GM19468 (cell line): ENCODE results near the gene RAB30.

ENCODE experiments used
- ATAC-seq: cut with Tn5 transposase; IDR thresholded peaks from one replicate; pipeline ENCODE4 v1.9.1; 2021; ENCODE audit warnings: mild to moderate bottlenecking, moderate library complexity, moderate number of reproducible peaks; ENCODE audit not compliant: unreplicated experiment; ENCODE audit errors: extremely low read depth

RAB30 gene, protein sequence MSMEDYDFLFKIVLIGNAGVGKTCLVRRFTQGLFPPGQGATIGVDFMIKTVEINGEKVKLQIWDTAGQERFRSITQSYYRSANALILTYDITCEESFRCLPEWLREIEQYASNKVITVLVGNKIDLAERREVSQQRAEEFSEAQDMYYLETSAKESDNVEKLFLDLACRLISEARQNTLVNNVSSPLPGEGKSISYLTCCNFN

DNA sequence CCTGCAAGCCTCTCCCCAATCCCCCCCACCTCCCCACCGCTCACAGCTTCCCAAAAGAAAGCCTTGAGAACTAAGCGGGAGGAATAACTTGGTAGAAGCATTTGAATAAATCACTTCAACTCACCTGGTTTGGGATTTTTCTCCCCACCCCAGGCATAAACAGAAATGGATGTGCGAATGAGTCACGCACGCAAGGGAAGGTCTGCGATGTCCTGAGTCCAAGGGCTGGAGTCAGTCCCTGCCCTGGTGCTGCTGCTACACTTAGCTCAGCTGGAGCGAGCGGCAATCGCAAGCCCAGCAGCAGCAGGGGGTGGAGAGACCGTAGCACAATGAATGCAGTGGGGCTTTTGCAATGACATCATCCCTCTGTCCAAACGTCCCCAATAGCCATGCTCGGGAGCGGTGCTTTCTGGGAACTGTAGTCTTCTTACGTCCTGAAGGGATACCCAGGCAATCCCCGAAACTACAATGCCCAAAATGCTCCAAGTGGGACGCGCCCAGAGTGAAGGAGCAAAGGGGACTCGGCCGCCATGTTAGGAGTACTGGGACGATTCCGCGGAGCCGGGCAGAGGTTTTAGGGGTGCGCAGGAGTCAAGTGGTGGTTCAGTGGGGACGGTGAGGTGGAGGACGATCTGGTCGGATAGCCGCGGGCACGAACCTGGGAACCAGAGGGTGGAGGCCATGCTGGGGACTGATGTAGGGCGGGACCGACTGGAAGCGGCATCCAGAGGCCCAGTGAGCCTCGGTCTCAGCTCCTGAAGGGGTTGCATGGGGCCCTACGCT is at the start of gene RAB30:
TSS of gene RAB30 (minus strand) at position 331 of the 783 bp plus-strand sequence. CDS start 74,581 bp downstream, outside the sequence.
- peak; percentile 97 for ATAC-seq

DNA sequence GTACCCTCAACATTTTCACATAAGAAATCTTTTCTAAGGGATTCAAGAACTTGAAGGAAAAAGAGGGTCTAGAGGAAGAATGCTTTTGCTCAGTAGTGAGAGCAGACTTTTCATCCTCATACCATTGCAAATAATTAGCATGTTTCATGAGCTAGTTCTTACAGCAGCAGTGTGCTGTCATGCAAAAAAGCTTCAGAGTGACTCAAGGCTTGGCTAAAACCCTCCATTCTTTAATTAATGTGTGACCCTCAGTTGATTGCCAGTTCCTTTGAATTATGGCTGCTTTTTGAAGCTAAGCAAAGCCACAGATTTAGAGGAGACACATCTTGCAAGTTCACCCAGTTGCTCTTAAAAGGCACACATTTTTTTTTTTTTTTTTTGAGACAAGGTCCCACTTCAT is 48.6 kb upstream of the RAB30 start:
- ATAC-seq, result no peak

DNA sequence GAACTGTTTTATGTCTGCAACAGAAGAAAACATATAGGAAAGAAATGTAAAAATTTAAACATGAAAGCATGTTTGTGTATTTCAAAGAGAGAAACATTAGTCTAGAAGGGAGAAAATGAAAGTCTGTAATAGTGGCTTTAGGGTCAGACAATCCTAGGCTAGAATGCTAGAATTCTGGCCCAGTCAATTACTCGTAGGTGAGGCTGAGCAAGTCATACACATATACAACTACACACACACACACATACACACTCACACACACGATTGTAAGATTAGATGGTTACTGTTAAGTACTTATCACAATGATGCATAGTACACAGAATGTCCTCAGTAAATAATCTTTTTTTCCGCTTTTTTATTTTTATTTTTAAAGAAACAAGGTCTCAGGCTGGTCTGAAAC is 47.5 kb upstream of the RAB30 start:
- ATAC-seq, result no peak

DNA sequence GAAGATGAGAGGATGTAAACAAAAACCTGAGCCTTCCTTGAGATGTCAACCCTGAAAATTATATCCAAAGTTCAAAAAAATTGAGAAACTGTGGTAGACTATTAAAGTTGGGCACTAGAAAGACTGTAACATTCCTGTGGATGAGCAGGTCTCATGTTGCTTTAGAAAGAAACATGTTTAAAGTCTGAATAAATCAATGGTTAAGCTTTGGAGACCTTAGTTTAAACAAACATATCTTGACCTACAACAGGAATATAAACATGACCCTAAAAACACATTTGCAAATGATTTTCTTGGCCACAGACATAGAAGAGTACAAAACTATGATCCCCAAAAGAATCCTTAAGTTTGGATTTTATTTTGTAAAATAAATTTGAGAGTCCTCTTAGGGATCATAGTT is 47.1 kb upstream of the RAB30 start:
- no peak for ATAC-seq

DNA sequence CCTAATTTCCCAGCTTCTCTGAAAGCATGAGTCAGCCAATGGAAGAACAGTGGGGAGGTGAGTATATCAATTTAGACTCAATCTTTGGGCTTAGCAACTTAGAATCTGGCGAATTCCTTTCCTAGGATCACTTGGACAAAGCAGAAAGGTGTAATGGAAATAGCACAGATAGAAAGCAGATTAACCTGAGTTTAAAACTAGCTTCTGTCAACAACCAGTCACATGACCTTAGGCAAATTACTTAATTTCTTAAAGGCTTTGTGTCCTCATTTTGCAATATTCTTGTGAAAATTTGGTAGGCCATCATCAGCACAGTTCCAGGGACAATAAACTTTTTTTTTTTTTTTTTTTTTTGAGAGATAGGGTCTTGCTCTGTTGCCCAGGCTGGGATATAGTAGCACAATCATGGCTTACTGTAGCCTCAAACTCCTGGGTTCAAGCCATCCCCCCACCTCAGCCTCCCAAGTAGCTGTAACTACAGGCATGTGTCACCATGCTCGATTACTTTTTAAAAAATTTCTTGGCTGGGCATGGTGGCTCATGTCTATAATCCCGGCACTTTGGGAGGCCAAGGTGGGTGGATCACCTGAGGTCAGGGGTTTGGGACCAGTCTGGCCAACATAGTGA is 44.4 kb upstream of the RAB30 start:
- ATAC-seq, result no peak

DNA sequence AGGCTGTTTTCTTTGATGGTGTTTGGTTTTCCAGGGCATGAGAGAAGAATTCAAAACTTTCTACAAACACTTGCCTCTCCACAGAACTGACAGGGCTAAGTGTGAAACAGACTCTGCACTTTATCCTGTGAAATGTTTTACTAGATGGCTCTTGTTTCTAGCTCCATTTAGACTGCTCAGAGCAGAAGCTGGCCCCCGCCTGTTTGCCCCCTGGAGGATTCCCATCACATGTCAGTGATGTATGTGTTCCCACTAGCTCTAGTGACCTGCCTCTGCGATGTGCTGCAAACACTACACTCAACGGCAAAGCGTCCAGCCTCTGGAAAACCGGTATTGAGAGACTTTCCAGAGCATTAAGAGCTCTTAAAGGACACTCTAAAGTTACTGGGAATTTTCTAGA is 43.9 kb upstream of the RAB30 start:
- ATAC-seq, result no peak

DNA sequence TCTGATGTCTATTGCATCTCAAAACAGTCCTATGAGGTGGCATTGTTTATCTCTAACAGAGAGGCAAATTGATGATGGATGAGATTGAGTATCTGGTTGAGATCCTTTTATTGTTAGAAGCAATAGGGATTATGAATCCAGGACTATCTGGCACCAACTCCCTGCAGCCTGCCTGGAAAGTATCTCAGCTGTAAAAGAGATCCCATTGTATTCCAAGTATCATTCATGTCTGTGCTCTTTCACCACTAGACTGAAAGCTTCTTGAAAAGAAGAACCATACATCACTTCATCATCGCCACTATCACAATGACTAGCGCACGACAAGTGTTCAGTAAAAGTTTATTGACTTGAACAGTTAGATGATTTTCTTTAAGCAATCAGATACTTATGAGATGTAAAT is 43.3 kb upstream of the RAB30 start:
- no peak for ATAC-seq

DNA sequence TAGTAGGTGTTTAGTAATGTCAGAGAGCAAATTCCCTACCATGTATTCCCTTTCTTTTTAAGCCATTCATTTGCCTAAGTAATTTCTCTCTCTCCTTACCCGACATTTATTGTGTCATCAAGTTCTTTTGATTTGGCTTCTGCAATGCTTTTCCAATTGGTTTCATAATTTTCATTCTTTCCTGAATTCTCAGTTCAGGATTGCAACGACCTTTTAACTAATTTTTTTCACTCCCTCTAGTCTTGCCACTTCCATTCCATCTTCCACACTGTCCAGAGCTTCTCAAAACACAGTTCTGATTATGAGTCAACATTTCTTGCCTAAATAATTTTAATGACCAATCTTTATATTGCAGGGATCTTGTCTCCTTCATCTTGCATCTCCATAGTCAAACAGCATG is 41.2 kb upstream of the RAB30 start:
- no peak for ATAC-seq

DNA sequence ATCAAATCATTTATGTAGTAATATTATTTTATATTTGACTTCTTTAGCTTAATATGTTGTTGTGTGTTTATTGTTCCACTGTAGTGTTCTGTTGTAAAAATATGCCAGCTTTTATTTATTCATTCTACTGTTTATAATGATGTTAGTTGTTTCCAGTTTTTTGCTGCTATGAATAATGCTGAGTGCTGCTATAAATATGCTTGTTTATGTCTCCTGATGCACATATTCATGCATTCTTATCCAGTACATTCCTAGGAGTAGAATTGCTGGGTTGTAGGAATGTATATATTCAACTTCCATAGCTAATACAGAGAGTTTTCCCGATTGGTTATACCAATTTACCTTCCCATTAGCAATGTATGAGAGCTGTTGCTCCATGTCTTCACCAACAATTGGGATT is 33.5 kb upstream of the RAB30 start:
- no peak for ATAC-seq

DNA sequence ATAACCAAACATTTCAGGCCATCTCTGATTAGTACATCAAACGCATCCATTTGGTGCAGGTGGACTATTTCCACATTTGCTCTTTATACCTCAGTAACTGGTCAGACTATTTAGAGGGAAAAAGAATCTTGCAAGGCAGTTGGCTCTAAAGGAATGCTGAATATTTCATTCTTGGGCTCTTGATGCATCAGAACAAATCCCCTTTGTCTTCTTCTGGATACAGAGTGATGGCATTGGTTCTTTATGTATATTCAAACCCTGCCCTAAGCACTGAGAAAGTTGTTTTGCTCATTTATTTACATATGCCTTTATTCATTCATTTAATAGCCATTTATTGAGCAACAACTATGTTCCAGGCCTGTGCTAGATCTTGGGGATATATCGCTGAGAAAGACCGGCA is 31.1 kb upstream of the RAB30 start:
- no peak for ATAC-seq

DNA sequence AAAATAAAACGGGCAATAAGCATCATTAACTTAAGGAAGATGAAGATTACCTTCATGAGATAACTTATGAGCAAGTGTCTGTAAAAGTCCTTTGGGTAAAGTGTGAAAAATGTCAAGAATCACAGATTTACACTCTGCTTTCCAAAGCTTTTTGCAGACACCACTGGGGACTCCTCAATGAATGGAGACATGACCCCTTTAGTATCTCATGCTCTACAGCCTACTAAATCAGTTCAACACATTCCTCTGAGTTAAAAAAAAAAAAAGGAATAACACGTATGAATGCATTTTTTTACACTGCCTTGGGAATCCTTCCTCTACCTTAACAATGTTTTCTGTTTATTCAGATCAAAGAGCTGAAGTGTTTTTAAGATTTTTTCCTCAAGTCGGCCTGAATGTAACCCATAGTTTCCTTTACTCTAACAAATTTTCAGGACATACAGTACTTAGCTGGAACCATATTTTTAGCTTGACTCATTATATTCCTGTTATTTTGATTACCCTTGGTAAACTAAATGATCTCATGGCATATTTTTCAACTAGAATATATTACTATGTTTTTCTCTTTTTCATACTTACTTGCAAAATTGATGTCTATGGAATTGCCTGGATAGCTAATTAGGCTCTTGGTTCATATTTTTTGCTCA is 25.9 kb upstream of the RAB30 start:
- no peak for ATAC-seq

DNA sequence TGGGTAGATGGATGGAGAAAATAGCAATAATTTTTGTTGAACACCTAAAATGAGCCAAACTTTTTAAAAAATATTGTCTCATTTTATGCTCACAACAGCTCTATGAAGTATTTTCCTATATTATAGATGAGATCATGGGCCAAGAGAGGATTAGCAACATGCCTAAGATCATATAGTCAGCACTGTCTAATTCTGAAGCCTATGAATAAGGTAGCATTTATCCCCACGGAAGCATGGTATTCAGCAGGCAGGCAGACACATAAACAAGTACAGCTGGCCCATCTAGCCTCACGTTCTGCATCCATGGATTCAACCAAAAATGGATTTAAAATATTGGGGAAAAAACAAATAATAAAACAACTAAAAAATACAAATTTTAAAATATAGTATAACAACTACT is 21.9 kb upstream of the RAB30 start:
- ATAC-seq, result no peak

DNA sequence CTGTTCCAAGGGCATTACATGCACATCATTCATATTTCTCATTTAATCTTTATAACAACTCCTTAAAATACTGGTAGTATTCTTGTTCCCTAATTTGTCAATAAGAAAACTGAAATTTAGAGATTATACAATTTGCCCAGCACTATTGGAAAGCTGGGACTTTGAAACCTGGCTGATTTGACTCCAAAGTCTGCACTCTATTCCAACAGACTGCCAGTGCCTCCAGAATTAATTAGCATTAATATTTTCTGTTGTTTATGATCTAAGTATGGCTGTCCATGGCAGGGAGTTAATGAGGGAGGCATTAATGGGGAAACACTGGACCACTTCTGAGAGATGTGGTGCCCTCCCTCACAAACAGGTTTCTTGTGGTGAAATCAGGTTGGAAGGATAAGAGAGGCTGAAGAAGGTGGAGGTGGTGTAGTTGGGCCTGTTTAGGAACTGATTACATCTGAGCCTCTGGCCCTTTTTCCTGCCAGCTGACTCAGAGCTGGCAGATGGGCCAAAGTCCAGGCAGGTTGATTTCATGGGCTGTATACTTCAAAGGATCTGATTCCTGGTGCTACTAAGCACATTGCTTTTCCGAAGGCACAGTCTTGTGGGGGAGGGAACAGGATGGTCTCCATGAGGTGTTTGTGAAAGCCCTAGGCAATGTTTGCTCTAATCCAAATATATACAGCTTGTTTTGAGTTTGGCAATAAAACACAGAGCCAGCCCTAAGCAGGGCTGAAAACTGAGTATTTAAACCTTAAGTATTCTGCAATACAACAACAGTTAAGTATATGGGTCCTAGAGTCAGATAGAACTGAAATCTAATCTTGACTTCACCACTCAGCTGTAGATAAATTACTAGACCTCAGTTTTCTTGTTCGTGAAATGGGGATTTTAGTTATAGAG is 21.0 kb upstream of the RAB30 start:
- no peak for ATAC-seq

DNA sequence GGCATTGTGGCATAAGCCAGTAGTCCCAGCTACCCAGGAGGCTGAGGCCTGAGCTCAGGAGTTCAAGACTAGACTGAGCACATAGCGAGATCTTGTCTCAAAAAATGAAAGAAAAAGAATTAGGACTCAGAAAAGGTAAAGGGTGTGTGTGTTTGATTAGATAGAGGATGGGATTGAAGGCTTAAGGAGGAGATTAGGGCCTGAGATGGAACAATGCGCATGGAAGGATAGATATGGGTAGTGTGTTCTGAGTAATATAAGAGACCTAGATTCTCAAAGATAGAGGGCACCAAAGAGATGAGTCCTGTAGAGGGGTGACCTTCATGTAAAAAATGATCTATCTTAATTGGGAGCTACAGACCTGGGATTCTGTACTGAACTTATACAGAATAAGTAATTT is 17.3 kb upstream of the RAB30 start:
- no peak for ATAC-seq

DNA sequence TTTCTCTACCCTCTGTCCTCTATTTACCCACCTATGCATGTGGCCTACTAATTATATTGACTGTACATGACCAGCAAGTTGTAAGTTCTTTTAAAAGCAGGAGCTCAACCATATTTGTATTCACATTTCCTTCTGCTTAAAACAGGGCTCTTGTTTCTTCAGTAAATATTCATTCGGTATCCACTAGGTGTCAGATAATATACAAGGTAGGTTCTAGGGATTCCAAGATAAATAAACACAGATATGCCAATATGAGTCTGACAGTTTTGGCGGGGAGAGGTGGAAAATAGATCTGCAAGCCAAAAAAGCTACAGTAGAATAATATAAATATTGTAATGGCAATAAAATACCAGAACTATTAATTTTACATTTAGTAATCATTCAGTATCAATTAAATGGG is 15.3 kb upstream of the RAB30 start:
- ATAC-seq, result no peak

DNA sequence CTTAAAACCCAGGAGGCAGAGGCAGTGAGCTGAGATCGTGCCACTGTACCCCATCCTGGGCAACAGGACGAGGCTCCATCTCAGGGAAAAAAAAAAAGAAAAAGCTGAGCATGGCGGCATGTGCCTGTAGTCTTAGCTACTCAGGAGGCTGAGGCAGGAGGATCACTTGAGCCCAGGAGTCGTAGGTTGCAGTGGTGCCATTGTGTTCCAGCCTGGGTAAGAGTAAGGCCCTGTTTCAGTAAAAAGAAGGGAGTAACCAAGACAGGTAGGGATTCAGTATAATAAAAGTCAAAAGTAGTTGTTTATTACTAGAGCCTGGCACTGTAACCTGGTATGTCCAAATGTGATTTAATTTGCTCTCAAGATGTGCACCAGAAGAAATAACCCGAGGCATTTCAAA is 8.1 kb upstream of the RAB30 start:
- ATAC-seq, result no peak

DNA sequence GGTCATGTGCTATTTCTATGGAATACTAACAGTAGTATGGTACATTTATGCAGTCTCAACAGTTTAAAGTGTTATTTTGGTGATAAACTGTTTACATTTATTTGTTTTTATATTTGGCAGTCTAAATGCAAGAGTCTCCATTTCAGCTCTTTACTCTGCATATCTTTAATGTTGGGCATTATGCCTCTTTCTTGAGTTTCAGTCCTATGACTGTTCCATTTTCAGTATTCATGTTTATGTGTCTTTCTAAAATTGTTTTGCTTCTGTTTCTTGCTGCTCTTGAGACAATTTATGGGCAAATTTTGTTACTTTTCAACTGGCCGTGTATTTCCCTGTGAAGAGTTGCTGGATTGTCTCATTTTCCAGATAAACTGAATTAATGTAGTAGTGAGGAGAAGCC is 6.6 kb upstream of the RAB30 start:
- ATAC-seq, result no peak

DNA sequence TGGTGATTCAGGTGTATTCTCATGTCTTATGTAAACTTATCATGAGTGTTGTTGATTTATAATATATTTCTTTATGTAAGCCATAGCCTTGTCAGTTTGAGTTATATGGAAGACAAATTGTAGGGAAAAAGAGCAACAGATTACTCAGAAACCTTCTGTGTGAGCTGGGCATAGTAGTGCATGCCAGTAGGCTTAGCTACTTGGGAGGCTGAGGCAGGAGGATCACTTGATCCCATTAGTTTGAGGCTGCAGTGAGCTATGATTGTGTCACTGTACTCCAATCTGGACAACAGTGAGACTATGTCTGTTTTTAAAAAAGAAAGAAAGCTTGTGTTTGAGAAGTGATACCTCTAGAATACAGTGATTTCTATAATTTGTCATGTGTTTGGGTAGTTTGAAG is 2.2 kb upstream of the RAB30 start:
- ATAC-seq, result no peak

DNA sequence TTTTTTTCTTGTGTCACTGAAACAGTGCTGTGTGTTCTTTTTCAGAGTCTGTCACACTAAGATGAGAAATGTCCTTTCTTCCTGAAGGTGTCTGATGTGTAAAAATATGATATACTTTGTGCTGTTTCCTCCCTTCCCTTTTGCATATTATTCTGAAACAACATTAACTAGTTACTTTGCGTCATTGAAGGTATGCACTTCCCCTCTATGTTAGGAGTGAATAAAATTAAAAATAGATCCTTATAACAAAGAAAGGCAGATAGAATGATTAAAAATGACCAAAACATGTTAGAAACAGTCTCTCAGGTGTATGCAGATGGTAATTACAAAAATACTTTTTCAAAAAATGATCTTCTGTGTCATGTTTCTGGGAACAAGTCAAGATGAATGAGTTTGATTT is 1.6 kb upstream of the RAB30 start:
- no peak for ATAC-seq
